HG03354 (cell line): ENCODE data around the gene FADS6.
"Not testable (repeated sequence)": the region's sequence is repeated elsewhere in the genome, so short reads cannot be mapped to it uniquely, and the experiment has no call there.

Experiments used
- ATAC-seq: cut with Tn5 transposase; IDR thresholded peaks from one replicate; pipeline ENCODE4 v1.9.1; 2021; ENCODE audit warnings: mild to moderate bottlenecking; ENCODE audit not compliant: unreplicated experiment, poor library complexity, severe bottlenecking

Gene FADS6

GRCh38 chr17:74871356-74872076, 21.9 kb downstream of the FADS6 start:
- ATAC-seq, result no peak

DNA sequence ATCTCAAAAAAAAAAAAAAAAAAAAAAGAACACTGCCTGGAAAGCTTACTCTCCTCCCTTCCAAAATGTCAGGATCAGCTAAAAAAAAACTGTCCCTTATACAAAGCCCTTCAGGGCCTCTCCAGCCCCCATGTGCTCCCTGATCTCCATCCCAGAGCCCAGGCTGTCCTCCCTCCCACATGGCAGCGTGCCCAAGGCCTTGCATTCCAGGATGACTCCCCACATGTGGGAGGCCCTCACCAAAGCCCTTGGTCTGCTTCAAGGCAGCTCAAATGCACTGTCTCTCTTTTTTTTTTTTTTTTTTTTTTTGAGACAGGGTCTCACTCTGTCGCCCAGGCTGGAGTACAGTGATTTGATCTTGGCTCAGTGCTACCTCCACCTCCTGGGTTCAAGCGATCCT, 22.9 kb downstream of the FADS6 start:
- ATAC-seq, result no peak

GRCh38 chr17:74870028-74870427, 23.4 kb downstream of the FADS6 start:
- not testable (repeated sequence) for ATAC-seq

DNA sequence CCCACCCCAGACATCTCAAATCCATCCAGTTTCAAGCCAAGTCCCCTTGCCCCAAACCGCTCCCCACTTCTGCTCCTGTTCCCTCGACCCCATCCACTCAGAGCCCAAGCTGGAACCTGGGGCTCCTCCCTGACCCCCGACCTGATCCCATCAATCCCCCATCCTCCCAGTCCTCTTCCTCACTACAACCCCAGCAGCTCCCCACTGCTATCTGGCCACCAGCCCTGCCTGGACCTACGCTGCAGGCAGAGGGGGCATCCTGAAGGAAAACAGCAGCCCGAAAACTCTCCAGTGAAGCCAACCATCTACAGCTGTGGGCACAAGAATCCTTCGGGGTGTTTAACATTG, 24.6 kb downstream of the FADS6 start:
- ATAC-seq, result no peak

DNA sequence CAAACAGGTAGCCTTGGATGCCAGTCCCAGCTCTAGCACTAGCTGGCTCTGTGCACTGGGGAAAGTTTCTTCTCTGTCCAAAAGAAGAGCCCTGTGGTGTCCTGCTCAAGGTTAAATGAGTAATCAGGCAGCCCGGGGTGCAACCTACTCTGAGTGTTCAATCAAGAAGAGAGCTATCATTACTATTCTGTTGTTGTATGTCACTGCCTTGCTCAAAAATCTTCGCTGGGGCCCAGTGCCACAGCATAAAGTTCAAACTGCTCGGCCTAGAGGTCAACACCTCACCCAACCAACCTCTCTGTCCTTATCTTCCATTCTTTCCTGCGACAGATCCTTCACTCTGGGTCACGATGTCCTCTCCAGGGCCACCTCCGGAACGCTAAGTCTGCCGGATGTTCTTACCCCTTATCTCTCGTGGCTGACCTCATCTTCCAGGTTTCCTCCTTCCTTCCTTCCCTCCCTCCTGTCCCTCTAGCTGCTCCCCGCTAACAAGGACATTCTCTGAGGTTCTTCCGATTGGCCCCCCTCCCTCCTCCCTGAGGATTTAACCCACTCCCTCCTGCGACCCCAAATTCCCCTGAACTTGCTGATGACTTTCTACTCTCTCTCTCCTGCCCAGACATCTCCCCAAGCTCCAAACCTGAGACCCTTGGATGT, 25.1 kb downstream of the FADS6 start:
- no peak for ATAC-seq

- no peak for ATAC-seq
These were observed 27.1 kb downstream of the FADS6 start for GRCh38 chr17:74866198-74866835.

DNA sequence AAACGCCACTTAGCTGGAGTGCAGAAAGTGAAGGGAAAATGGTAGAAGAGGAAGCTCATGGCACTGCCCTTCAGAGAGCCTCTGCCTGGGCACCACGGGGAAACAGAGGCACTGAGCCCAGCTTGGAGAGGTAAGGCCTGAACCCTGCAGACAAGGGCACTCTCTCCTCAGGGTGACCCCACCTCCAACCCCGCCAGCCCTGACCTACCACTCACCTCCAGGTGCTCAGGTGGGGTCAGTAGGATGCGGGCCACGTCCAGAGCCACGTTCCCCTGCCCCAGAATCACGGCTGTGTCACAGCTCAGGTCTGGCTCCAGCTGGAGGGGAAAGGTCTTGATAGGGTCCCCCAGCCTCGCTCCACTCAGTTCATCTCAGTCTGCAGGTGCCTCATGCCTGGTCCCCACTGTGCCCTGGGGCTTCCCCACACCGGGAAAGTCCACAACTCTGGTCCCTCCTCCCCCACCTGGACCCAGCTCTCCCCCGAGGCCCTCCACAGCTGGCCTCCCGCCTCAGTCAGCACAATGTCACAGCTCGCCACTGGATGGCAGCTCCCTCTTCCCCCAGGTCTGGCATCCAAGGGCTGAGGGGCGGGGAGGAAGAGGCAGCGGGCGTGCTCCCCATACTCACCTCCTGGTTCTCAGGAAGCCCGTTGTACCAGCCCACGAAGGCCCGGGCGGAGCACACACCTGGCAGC, 27.8 kb downstream of the FADS6 start:
- ATAC-seq, result no peak

GRCh38 chr17:74864866-74865395, 28.5 kb downstream of the FADS6 start:
- ATAC-seq, result no peak

DNA sequence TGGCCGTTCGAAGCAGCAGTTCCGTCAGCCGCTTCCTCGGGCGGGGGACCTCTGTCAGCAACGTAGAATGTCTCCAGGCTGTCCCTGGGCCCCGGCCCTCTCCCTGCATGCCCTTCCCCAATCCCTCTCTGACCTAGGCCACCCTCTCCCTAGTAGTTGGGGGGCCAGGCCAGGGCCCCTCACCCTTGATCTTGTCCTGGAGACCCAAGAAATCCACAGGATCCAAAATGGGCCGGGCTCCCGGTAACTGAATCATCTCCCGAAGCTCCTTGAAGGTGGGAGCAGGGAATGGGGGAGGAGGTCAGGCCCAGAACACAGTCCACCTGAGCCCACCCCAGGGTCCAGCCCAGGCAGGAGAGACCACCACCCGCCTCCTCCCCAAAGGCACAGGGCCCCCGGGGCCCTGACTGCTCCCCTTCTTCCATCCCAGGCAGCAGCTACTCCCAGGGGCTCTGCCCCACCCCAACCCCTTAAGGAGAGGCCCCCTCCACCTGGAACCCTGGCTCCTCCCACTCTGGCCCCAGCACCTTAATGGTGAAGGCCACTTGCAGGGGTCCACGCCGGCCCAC, 29.1 kb downstream of the FADS6 start:
- no peak for ATAC-seq

- ATAC-seq, result no peak
These were observed 29.8 kb downstream of the FADS6 start for GRCh38 chr17:74863420-74864296.

DNA sequence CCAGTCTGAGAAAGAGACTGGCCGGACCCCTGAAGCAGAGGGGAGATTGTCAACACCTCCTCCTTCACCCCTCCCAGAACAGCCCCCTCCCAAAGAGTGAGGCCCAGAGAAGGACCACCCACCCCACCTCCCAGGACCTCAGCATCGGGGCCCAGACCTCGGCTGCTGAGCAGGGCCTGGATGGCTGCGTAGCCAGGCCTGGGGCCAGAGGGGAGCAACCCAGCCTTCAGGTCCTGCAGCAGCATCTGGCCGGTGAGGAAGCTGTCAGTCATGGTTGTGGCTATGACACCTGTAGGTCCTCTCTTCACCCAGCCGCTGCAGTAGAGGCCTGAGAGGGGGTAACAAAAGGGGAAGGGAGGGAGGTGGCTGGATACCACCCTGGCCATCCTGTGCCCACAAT, 30.5 kb downstream of the FADS6 start:
- no peak for ATAC-seq

- ATAC-seq, result no peak
These were observed 31.1 kb downstream of the FADS6 start for GRCh38 chr17:74862108-74862901.

DNA sequence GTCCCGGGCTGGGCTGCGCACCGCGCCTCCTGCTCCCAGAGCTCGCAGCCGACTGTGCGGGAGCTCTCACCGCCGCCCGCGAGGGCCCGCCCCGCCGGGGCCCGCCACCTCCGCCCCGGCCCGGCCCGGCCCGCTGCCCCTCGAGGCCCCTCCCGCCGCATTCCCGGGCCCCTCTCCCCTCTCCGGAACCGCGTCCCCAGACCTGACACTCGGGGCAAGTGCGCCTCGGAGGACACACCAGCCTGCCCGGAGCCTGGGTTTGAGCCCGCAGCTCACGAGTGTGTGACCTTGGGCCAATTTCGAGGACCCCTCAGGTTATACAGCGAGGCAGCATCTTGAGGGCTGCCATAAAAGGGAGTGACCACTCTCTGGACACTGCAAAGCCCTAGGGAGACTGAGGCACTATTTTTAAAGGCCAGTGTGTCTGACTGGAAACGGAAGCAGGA, 31.7 kb downstream of the FADS6 start:
- ATAC-seq, result no peak

DNA sequence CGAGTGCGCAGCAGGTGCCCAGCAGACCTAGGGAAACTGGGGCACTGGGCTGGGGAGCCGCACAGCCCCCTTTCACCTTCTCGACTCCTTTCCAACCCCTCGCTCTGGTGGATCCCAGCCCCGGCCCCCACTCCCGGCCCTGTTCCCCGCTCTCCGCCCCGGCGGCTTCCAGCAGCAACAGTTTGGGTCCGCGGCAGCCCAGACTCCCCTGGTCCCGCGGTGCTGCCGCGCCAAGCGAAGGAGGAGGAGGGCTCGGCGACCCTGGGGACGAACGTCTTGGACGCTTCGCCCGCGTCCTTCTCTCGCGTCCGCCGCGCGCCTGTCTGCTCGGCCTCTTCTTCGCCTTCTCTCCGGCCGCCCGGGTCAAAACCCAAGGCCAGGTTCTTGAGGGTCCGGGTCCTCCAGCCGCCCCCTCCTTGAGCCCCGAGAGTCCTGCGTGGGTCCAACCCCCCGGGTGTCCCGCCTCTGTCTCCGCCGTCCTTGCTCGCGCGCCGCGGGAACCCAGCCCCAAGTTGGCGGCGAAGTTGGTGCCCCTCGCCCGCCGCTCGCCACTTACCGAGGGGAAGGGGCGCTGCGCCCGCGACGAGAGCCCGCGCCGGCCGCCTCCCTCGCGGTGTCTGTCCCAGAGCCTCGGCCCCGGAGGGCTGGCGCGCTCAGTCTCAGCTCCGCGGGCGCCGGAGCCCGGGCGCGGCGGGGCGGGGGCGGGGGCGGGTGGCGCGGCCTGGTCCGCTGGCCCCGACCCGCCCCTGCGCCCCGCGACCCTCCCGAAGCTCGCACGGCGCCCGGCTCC, 32.4 kb downstream of the FADS6 start:
- no peak for ATAC-seq

DNA sequence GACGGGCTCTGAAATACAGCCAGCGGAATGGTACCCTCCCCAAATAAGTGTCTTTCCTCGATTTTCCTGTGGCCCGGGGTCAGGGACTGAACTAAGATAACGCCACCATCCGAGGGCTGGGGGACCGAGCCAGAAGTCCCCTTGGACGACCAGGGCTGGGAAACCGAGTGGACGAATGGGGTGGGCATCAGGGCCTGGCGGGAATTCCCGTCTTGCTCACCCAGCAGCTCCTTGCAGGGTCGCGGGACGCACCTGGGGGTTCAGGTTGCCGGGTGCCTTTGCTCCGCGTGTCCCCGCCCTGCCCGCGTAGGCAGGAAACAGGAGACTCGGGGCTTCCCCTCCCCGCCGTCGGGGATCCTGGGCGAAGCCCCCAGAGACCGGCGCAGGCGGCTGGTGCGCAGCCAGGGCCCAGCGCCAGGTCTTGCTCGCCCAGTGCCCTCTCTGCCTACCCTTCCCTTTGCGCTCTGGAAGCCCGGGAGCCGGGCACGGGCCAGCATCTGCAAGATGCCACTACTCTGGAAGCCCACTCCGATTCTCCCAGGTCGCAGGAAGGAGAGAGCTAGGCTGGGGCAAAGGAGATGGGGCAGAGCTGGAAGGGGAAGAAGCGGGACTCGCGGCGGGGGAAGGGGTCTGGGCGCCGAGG, 33.1 kb downstream of the FADS6 start:
- no peak for ATAC-seq

- ATAC-seq, result no peak
These were observed 33.8 kb downstream of the FADS6 start, which contains the start of gene GRIN2C for GRCh38 chr17:74859459-74860228. Gene GRIN2C (minus strand): TSS chr17:74859885. CDS start chr17:74855092, 4,793 bp downstream.
